Natural killer cell (primary cell): ENCODE data around the gene FLII. TPM values are rescaled to one million over a fixed set of nuclear protein-coding genes. Genes with fewer than 3 reads are reported as not detected.

ENCODE experiments used
- ATAC-seq, 3 donors: fragments of 150-1000 bp in 2 of 3; fragments of 200-7000 bp in 1 of 3; cut with Tn5 transposase; 1 replicate in 1 of 3; 2 replicates in 2 of 3; pipeline ENCODE4 v1.10.0; 2021; ENCODE audit warnings: mild to moderate bottlenecking in 2 of 3, moderate library complexity in 2 of 3
- DNase-seq, 2 donors: peaks; one replicate each; pipeline versions ENCODE4 v3.0.0 to v3.0.0-alpha.2; 2013 to 2021; ENCODE audit warnings: mixed read lengths in 1 of 2
- H3K27ac ChIP-seq: one replicate; pipeline ENCODE4 v1.5.1; 2013; ENCODE audit warnings: mild to moderate bottlenecking, low read length
- H3K27me3 ChIP-seq: one replicate; pipeline ENCODE4 v1.6.1; 2013; ENCODE audit warnings: low read length; ENCODE audit not compliant: control insufficient read depth, insufficient read depth
- H3K36me3 ChIP-seq: one replicate; pipeline ENCODE4 v1.6.1; 2013; ENCODE audit warnings: low read length; ENCODE audit not compliant: control insufficient read depth, insufficient read depth
- H3K4me1 ChIP-seq: one replicate; pipeline ENCODE4 v1.6.1; 2013; ENCODE audit warnings: low read length; ENCODE audit not compliant: control insufficient read depth, insufficient read depth
- H3K4me3 ChIP-seq: one replicate; pipeline ENCODE4 v1.5.1; 2013; ENCODE audit warnings: low read length
- H3K9me3 ChIP-seq: one replicate; pipeline ENCODE4 v1.6.1; 2013; ENCODE audit warnings: low read length; ENCODE audit not compliant: control insufficient read depth, insufficient read depth
- H3K27ac Mint-ChIP-seq, 2 donors: one replicate each; pipeline ENCODE4 v1.8.0; 2022; ENCODE audit warnings: mild to moderate bottlenecking in 2 of 2, mixed read lengths in 2 of 2, moderate library complexity in 1 of 2
- H3K27me3 Mint-ChIP-seq, 2 donors: one replicate each; pipeline ENCODE4 v1.8.0; 2022; ENCODE audit warnings: low read depth in 2 of 2, mixed read lengths in 2 of 2
- H3K36me3 Mint-ChIP-seq: one replicate; pipeline ENCODE4 v1.8.0; 2022; ENCODE audit warnings: mixed read lengths
- H3K4me1 Mint-ChIP-seq, 2 donors: one replicate each; pipeline ENCODE4 v1.8.0; 2022; ENCODE audit warnings: mixed read lengths in 2 of 2
- H3K4me3 Mint-ChIP-seq: one replicate; pipeline ENCODE4 v1.8.0; 2022; ENCODE audit warnings: mild to moderate bottlenecking, moderate library complexity, mixed read lengths
- H3K9me3 Mint-ChIP-seq, 2 donors: one replicate each; pipeline ENCODE4 v1.8.0; 2022; ENCODE audit warnings: mixed read lengths in 2 of 2
- CTCF ChIP-seq: fragments of 200-600 bp; IDR thresholded peaks from one replicate; pipeline ENCODE4 v1.8.0; 2022; ENCODE audit warnings: antibody characterized with exemption
- WGBS: methylation state at CpG from one replicate; pipeline ENCODE4 v1.1.7; 2013; ENCODE audit warnings: missing lambda C conversion rate; ENCODE audit not compliant: insufficient coverage; 5-methylcytosine and 5-hydroxymethylcytosine counted together
- intact Hi-C: fragments of 100-400 bp; cut with micrococcal nuclease; formaldehyde crosslinking; loops from one replicate; pipeline ENCODE4 v1.14.2; 2022
- total RNA-seq, 4 donors: library from RNA; stranded (reverse); fragments of 120-200 nt in 1 of 4; gene quantifications; one replicate each; pipeline versions ENCODE4 v1.2.3 to v1.2.4, GENCODE V29; 2013 to 2022

Gene FLII
- total RNA-seq, 3 donors from 2014 or later (not counting 1 experiment from before 2014, with no cell fraction given) = 286 to 342 (median 327) TPM

DNA sequence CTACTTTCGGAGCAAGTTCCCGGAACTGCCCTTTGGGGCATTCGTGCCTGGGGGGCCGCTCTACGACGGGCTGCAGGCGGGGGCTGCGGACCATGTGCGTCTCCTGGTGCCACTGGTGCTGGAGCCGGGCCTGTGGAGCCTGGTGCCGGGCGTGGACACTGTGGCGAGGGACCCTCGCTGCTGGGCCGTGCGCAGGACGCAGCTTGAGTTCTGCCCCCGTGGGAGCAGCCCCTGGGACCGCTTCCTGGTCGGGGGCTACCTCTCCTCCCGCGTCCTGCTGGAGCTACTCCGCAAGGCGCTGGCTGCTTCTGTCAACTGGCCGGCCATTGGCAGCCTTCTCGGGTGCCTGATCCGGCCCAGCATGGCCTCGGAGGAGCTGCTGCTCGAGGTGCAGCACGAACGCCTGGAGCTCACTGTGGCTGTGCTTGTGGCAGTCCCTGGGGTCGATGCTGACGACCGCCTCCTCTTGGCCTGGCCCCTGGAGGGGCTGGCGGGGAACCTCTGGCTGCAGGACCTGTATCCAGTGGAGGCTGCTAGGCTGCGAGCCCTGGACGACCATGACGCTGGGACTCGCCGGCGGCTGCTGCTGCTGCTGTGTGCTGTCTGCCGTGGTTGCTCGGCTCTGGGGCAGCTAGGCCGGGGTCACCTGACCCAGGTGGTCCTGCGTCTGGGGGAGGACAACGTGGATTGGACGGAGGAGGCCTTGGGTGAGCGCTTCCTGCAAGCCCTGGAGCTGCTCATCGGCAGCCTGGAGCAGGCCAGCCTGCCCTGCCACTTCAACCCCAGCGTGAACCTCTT, 5.5 kb upstream of the FLII start:
- no peaks in the 10 kb centered on the region for H3K9me3 Mint-ChIP-seq
- no peaks in the 10 kb centered on the region for H3K9me3 ChIP-seq
- H3K27ac Mint-ChIP-seq = no peak overlapping the region
- H3K27me3 Mint-ChIP-seq = no peaks in the 10 kb centered on the region
- intact Hi-C loops = no loop called here
- H3K4me1 Mint-ChIP-seq = peaks cover 5 to 19% of the 10 kb centered on the region in 2 donors
- no peaks in the 10 kb centered on the region for H3K27me3 ChIP-seq
- H3K36me3 Mint-ChIP-seq = no peaks in the 10 kb centered on the region
- peaks cover 47% of the 10 kb centered on the region for H3K4me1 ChIP-seq
- no peak overlapping the region for H3K4me3 Mint-ChIP-seq
- no peak overlapping the region for H3K27ac ChIP-seq
- H3K36me3 ChIP-seq = peaks cover 18% of the 10 kb centered on the region
- ATAC-seq = no peak
- 97% methylated on average over 50 of the region's 50 CpGs for WGBS
- no peak for TF ChIP-seq CTCF
- DNase-seq = no peak
- H3K4me3 ChIP-seq = no peak overlapping the region

DNA sequence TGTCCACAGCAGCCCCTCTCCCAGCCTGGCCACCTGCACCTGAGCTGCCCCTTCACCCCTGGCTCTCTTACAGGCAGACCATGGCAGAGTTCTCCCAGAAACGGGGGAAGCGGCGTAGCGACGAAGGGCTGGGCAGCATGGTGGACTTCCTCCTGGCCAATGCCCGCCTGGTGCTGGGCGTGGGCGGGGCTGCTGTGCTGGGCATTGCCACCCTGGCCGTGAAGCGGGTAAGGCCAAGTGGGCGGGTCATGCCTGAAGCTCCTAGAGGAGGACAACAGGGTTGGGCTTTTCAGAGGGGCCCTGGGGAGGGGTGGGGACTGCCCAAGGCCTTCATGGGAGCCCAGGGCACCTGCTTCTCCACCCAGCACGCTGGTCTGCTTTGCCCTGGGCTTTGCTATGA, 4.1 kb upstream of the FLII start:
- intact Hi-C loops = no loop called here
- Histone ChIP-seq H3K36me3 (peaks cover 18% of the 10 kb centered on the region), H3K27me3 (no peaks in the 10 kb centered on the region), H3K9me3 (no peaks in the 10 kb centered on the region), H3K4me3 (no peak overlapping the region), H3K27ac (no peak overlapping the region), H3K4me1 (peaks cover 47% of the 10 kb centered on the region)
- Mint-ChIP-seq H3K27me3 (no peaks in the 10 kb centered on the region), H3K36me3 (no peaks in the 10 kb centered on the region), H3K27ac (no peak overlapping the region), H3K9me3 (no peaks in the 10 kb centered on the region), H3K4me1 (peaks cover 10 to 24% of the 10 kb centered on the region in 2 donors), H3K4me3 (no peak overlapping the region)
- DNase-seq = no peak
- WGBS = 95% methylated on average over 12 of the region's 12 CpGs
- no peak for ATAC-seq
- no peak for TF ChIP-seq CTCF

DNA sequence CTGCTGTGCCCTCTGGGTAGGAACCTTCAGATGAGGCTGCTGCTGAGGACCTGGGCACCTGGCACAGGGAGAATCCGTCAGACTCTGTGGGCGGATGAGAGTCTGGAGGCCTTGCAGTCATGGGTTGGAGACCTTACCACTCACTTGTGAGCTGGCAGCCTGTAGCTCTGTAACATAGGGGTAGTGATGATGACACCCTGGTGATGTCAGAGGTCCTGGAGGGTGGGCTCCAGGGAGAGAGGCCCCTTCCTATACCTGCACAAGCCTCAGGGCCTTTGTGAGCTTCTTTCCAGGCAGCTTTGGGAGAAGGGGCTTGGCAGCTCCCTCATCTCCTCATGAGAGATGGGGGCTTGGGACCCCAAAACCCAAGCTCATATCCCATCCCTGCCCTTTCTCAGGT, 3.6 kb upstream of the FLII start:
- Histone ChIP-seq H3K4me3 (no peak overlapping the region), H3K9me3 (no peaks in the 10 kb centered on the region), H3K27ac (no peak overlapping the region), H3K36me3 (peaks cover 18% of the 10 kb centered on the region), H3K27me3 (no peaks in the 10 kb centered on the region), H3K4me1 (peaks cover 47% of the 10 kb centered on the region)
- Mint-ChIP-seq H3K27ac (peak overlapping the region in 1 of 2 donors; percentile 81), H3K4me1 (peaks cover 15 to 30% of the 10 kb centered on the region in 2 donors), H3K9me3 (no peaks in the 10 kb centered on the region), H3K4me3 (peak overlapping the region; percentile 49), H3K27me3 (no peaks in the 10 kb centered on the region), H3K36me3 (no peaks in the 10 kb centered on the region)
- no peak for TF ChIP-seq CTCF
- intact Hi-C loops = no loop called here
- ATAC-seq (no peak), DNase-seq (no peak)
- WGBS = 97% methylated on average over 2 of the region's 2 CpGs

GRCh38 chr17:18261659-18262058, 3.1 kb upstream of the FLII start:
- DNase-seq (no peak), ATAC-seq (no peak)
- H3K4me1 Mint-ChIP-seq = peaks cover 17 to 34% of the 10 kb centered on the region in 2 donors
- Histone ChIP-seq H3K27ac (peak overlapping the region; percentile 88), H3K4me3 (no peak overlapping the region), H3K27me3 (no peaks in the 10 kb centered on the region), H3K36me3 (peaks cover 18% of the 10 kb centered on the region), H3K4me1 (peaks cover 47% of the 10 kb centered on the region), H3K9me3 (no peaks in the 10 kb centered on the region)
- intact Hi-C loops = loop anchor here (2.0 kb wide), 1 partner anchor 53 kb away; the partner anchor contains the start of genes SMCR8 and TOP3A
- peak overlapping the region; percentile 83 for H3K4me3 Mint-ChIP-seq
- H3K9me3 Mint-ChIP-seq = no peaks in the 10 kb centered on the region
- TF ChIP-seq CTCF = no peak
- no peaks in the 10 kb centered on the region for H3K36me3 Mint-ChIP-seq
- H3K27ac Mint-ChIP-seq = peak overlapping the region; percentile 70 to 81
- H3K27me3 Mint-ChIP-seq = no peaks in the 10 kb centered on the region
- 93% methylated on average over 3 of the region's 3 CpGs for WGBS
